Osteoblast (primary cell): ENCODE measurements around the gene TBC1D2B. TPM values are rescaled to one million over a fixed set of nuclear protein-coding genes. Genes with fewer than 3 reads are reported as not detected.
A peak's percentile ranks its signal among the peaks of the same experiment; 100 is the strongest.

Experiments used
- DNase-seq: peaks from one replicate; pipeline ENCODE4 v3.0.0; 2011; ENCODE audit warnings: low spot score, mixed read lengths; ENCODE audit not compliant: insufficient read length; ENCODE audit errors: missing footprints
- H2AFZ ChIP-seq: 2 replicates; pipeline ENCODE4 v1.6.0; 2011; ENCODE audit warnings: mild to moderate bottlenecking, low read length
- H3K27ac ChIP-seq: 2 replicates; pipeline ENCODE4 v1.5.1; 2011; ENCODE audit warnings: mild to moderate bottlenecking, low read depth, low read length, moderate library complexity
- H3K27me3 ChIP-seq: 2 replicates; pipeline ENCODE4 v1.6.0; 2012; ENCODE audit warnings: mild to moderate bottlenecking, control low read depth, inconsistent platforms, low read length, moderate library complexity; ENCODE audit not compliant: insufficient read depth
- H3K36me3 ChIP-seq: 2 replicates; pipeline ENCODE4 v1.5.1; 2011; ENCODE audit warnings: mild to moderate bottlenecking, low read length, control low read depth, moderate library complexity; ENCODE audit not compliant: insufficient read depth
- H3K4me1 ChIP-seq: 2 replicates; pipeline ENCODE4 v1.5.1; 2011; ENCODE audit warnings: mild to moderate bottlenecking, low read length, control low read depth, moderate library complexity; ENCODE audit not compliant: insufficient read depth
- H3K4me2 ChIP-seq: 2 replicates; pipeline ENCODE4 v1.6.0; 2011; ENCODE audit warnings: mild to moderate bottlenecking, low read length; ENCODE audit not compliant: insufficient read depth
- H3K4me3 ChIP-seq: fragments of 200-600 bp; sonication (generic); 3 replicates; pipeline ENCODE4 v1.5.1; 2012; ENCODE audit warnings: mild to moderate bottlenecking, low read length, inconsistent platforms; ENCODE audit not compliant: insufficient read depth
- H3K79me2 ChIP-seq: 2 replicates; pipeline ENCODE4 v1.6.0; 2012; ENCODE audit warnings: mild to moderate bottlenecking, low read length, control low read depth, inconsistent platforms; ENCODE audit not compliant: insufficient read depth
- H3K9me3 ChIP-seq: 2 replicates; pipeline ENCODE4 v1.5.1; 2011; ENCODE audit warnings: low read depth, low read length, control low read depth
- H4K20me1 ChIP-seq: 2 replicates; pipeline ENCODE4 v1.6.0; 2012; ENCODE audit warnings: mild to moderate bottlenecking, low read length, control low read depth; ENCODE audit not compliant: insufficient read depth
- total RNA-seq: library from RNA; depleted of rRNA; stranded (reverse); fragments of >200 nt; gene quantifications from 2 replicates; pipeline ENCODE4 v1.2.3, GENCODE V29; 2012
- TF ChIP-seq, protein P1 (sequence below): IDR thresholded peaks from 2 replicates; pipeline ENCODE4 v1.5.1; 2011; ENCODE audit warnings: mild to moderate bottlenecking, low read depth, low read length, moderate library complexity; ENCODE audit errors: extremely low read depth

TBC1D2B gene
- total RNA-seq, 1 donor: 58.3 TPM

DNA sequence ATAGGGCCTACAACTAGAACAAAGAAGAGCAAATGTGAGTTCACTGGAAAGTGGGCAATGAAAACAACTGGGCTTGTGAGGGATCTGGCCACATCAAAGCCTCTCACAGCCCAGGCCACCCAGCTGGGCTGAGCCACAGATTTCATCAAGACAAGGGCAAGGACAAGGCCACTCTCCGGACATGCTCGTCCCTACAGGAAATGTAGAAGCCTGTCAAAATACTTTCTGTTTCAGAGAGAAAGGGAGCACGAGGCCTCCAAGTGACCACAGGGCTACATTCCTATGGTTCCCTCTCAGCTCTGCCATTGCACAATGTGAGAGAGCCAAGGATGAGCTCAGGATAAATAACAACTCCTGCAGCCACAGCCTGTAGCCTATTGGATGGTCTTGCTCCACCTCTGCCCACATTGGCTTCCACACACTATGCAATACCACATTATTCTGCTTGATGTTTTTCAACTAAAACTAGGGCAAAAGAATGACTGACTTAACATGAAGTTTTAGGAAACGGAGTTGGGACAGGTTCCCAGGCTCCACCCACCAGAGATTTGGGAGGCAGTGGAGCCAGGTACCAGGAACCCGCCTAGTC, 12.1 kb downstream of the TBC1D2B start:
- Histone ChIP-seq H3K4me3 (peak overlapping the region; percentile 35), H3K79me2 (peaks cover 75% of the 10 kb centered on the region), H3K4me1 (peaks cover 85% of the 10 kb centered on the region), H3K9me3 (no peaks in the 10 kb centered on the region), H3K4me2 (peak overlapping the region; percentile 56), H3K27me3 (no peaks in the 10 kb centered on the region), H4K20me1 (peaks cover 3% of the 10 kb centered on the region), H2AFZ (no peak overlapping the region), H3K27ac (peak overlapping the region; percentile 96), H3K36me3 (no peaks in the 10 kb centered on the region)
- TF ChIP-seq, protein P1, sequence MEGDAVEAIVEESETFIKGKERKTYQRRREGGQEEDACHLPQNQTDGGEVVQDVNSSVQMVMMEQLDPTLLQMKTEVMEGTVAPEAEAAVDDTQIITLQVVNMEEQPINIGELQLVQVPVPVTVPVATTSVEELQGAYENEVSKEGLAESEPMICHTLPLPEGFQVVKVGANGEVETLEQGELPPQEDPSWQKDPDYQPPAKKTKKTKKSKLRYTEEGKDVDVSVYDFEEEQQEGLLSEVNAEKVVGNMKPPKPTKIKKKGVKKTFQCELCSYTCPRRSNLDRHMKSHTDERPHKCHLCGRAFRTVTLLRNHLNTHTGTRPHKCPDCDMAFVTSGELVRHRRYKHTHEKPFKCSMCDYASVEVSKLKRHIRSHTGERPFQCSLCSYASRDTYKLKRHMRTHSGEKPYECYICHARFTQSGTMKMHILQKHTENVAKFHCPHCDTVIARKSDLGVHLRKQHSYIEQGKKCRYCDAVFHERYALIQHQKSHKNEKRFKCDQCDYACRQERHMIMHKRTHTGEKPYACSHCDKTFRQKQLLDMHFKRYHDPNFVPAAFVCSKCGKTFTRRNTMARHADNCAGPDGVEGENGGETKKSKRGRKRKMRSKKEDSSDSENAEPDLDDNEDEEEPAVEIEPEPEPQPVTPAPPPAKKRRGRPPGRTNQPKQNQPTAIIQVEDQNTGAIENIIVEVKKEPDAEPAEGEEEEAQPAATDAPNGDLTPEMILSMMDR: no peak
- DNase-seq: peak; percentile 85

DNA sequence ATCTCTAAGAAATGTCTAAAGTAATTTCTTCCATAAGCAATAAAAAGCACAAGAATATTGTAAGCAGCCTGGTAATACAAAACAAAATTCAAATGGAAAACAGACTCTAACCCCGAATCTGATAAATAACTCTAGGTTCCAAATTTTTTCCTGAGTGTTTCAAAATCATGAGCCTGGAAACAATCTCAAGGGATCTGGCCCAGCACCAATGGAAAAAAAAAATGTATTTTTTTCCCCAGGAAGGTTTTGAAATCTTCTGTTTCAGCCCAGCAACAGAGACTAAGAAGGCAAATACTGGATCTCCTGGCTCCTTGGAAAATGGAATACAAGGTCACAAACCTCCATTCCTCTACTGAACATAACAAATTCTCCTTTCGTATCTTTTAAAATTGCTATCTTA, 13.0 kb downstream of the TBC1D2B start:
- Histone ChIP-seq H3K9me3 (no peaks in the 10 kb centered on the region), H3K27me3 (no peaks in the 10 kb centered on the region), H3K36me3 (no peaks in the 10 kb centered on the region), H3K4me1 (peaks cover 77% of the 10 kb centered on the region), H2AFZ (no peak overlapping the region), H3K4me3 (no peak overlapping the region), H3K27ac (peak overlapping the region; percentile 96), H4K20me1 (peaks cover 3% of the 10 kb centered on the region), H3K4me2 (peak overlapping the region; percentile 56), H3K79me2 (peaks cover 75% of the 10 kb centered on the region)
- DNase-seq: no peak
- TF ChIP-seq, protein P1: no peak

DNA sequence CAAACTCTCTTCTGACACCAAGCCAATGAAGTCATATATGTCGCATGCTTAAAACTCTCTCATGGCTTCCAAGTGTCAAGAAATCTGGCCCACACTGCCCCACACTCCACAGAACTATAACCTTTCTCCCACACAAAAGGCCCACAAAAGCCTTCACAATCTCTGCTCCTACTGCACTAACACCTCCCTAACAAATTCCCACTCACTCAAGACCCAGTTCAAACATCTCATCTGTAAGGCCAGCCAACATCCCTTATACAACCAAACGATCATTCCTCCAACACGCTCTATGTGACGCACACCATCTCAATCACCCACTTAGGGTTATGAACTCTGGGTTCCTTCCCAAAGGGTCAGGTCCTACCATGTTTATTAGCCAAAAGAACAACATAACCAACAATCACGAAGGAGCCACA, 13.5 kb downstream of the TBC1D2B start:
- TF ChIP-seq, protein P1: no peak
- H3K79me2 ChIP-seq: peaks cover 75% of the 10 kb centered on the region
- peak overlapping the region; percentile 96 for H3K27ac ChIP-seq
- no peak overlapping the region for H2AFZ ChIP-seq
- no peak for DNase-seq
- H3K27me3 ChIP-seq: no peaks in the 10 kb centered on the region
- H3K4me2 ChIP-seq: peak overlapping the region; percentile 56
- no peaks in the 10 kb centered on the region for H3K9me3 ChIP-seq
- H3K4me3 ChIP-seq: no peak overlapping the region
- H3K36me3 ChIP-seq: no peaks in the 10 kb centered on the region
- H4K20me1 ChIP-seq: peaks cover 3% of the 10 kb centered on the region
- peaks cover 76% of the 10 kb centered on the region for H3K4me1 ChIP-seq

DNA sequence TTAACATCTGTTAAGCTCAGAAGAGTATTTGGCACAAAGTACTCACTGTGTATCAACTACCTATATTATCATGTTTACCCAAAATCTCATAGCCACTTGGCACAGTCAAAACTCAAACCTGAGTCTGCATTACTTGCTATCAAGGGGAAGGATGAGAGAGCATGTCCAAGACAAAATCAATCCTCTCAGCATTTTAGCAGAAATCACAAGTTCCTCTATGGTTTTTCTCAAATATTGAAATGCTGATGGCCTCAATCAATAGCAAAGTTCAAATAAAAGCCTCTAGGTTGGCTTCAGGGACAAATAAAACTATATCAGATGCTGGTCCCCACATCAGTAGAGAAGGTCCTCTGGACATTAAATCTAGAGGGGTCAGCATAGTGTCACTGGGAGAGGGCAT, 14.3 kb downstream of the TBC1D2B start:
- peaks cover 3% of the 10 kb centered on the region for H4K20me1 ChIP-seq
- no peak overlapping the region for H3K4me3 ChIP-seq
- no peaks in the 10 kb centered on the region for H3K36me3 ChIP-seq
- peaks cover 77% of the 10 kb centered on the region for H3K79me2 ChIP-seq
- no peak overlapping the region for H3K4me2 ChIP-seq
- TF ChIP-seq, protein P1: no peak
- H3K27ac ChIP-seq: peak overlapping the region; percentile 96
- H3K27me3 ChIP-seq: no peaks in the 10 kb centered on the region
- no peaks in the 10 kb centered on the region for H3K9me3 ChIP-seq
- peaks cover 70% of the 10 kb centered on the region for H3K4me1 ChIP-seq
- DNase-seq: no peak
- no peak overlapping the region for H2AFZ ChIP-seq
